Smooth muscle cell (in vitro differentiated cells): Measurements from ENCODE around the gene MRTFB. TPM values are rescaled to one million over a fixed set of nuclear protein-coding genes. Genes with fewer than 3 reads are reported as not detected.

Experiments used
- DNase-seq: peaks from one replicate; lab custom pipeline; 2025; ENCODE audit not compliant: unreplicated experiment; lab: John Stamatoyannopoulos, UW
- H2AFZ ChIP-seq: fragments of 200-600 bp; sonication (generic); 2 replicates; pipeline ENCODE4 v1.6.0; 2016; ENCODE audit warnings: antibody characterized with exemption, low read depth, mild to moderate bottlenecking
- H3F3A ChIP-seq: fragments of 200-600 bp; sonication (generic); 2 replicates; pipeline ENCODE4 v1.6.0; 2017; ENCODE audit warnings: antibody characterized with exemption, low read depth
- H3K27ac ChIP-seq: fragments of 200-600 bp; sonication (generic); 2 replicates; pipeline ENCODE4 v1.5.1; 2016; ENCODE audit warnings: low read depth, mild to moderate bottlenecking
- H3K27me3 ChIP-seq: fragments of 200-600 bp; sonication (generic); 2 replicates; pipeline ENCODE4 v1.6.1; 2016; ENCODE audit warnings: low read depth, mild to moderate bottlenecking
- H3K36me3 ChIP-seq: fragments of 200-600 bp; sonication (generic); 2 replicates; pipeline ENCODE4 v1.5.1; 2016; ENCODE audit warnings: low read depth
- H3K4me1 ChIP-seq: fragments of 200-600 bp; sonication (generic); 2 replicates; pipeline ENCODE4 v1.5.1; 2016; ENCODE audit warnings: low read depth
- H3K4me2 ChIP-seq: fragments of 200-600 bp; sonication (generic); 2 replicates; pipeline ENCODE4 v1.6.0; 2016; ENCODE audit warnings: mild to moderate bottlenecking
- H3K4me3 ChIP-seq: fragments of 200-600 bp; sonication (generic); 2 replicates; pipeline ENCODE4 v1.5.1; 2016; ENCODE audit warnings: mild to moderate bottlenecking
- H3K79me2 ChIP-seq: fragments of 200-600 bp; sonication (generic); 2 replicates; pipeline ENCODE4 v1.6.0; 2016; ENCODE audit warnings: low read depth, mild to moderate bottlenecking
- H3K9ac ChIP-seq: fragments of 200-600 bp; sonication (generic); 2 replicates; pipeline ENCODE4 v1.6.0; 2016; ENCODE audit warnings: low read depth
- H3K9me3 ChIP-seq: fragments of 200-600 bp; sonication (generic); replicated peaks from 2 replicates; pipeline ENCODE4 v1.5.1; 2016; ENCODE audit warnings: low read depth
- H4K20me1 ChIP-seq: fragments of 200-600 bp; sonication (generic); 2 replicates; pipeline ENCODE4 v1.6.0; 2016; ENCODE audit warnings: low read depth
- CTCF ChIP-seq: fragments of 200-600 bp; sonication (generic); IDR thresholded peaks from 2 replicates; pipeline ENCODE4 v1.5.1; 2017; ENCODE audit warnings: borderline replicate concordance, mild to moderate bottlenecking, antibody characterized with exemption; ENCODE audit not compliant: insufficient read depth, poor library complexity, severe bottlenecking
- WGBS: methylation state at CpG from one replicate; pipeline ENCODE4 v1.1.7; 2016; ENCODE audit warnings: low lambda C conversion rate; 5-methylcytosine and 5-hydroxymethylcytosine counted together
- polyA plus RNA-seq: library from polyadenylated mRNA; unstranded; fragments of >200 nt; fragmentation: Nextera tagmentation; extraction: Ambion mirVana; gene quantifications from 2 replicates; pipeline ENCODE4 v1.2.1, GENCODE V29; 2016
- total RNA-seq: library from RNA; depleted of rRNA; stranded (reverse); fragments of >200 nt; gene quantifications from 2 replicates; pipeline ENCODE4 v1.2.3, GENCODE V29; 2014

MRTFB gene
- total and polyA plus RNA-seq, 2 experiments from 2014 or later = 6.8 to 22.6 TPM

GRCh38 chr16:14286368-14287230, 215.5 kb downstream of the MRTFB start:
- DNase-seq = no peak
- no peaks in the 10 kb centered on the region for H3K79me2 ChIP-seq
- peak overlapping the region; percentile 75 for H2AFZ ChIP-seq
- WGBS = 27% methylated on average over 31 of the region's 31 CpGs
- peaks cover 7% of the 10 kb centered on the region for H3F3A ChIP-seq
- H3K36me3 ChIP-seq = no peaks in the 10 kb centered on the region
- H3K9me3 ChIP-seq = no peaks in the 10 kb centered on the region
- no peaks in the 10 kb centered on the region for H4K20me1 ChIP-seq
- H3K4me3 ChIP-seq = peak overlapping the region; percentile 95
- no peaks in the 10 kb centered on the region for H3K27me3 ChIP-seq
- no peak overlapping the region for H3K9ac ChIP-seq
- TF ChIP-seq CTCF = no peak
- H3K4me2 ChIP-seq = peak overlapping the region; percentile 66
- H3K4me1 ChIP-seq = peaks cover 6% of the 10 kb centered on the region
- H3K27ac ChIP-seq = no peak overlapping the region

- TF ChIP-seq CTCF = peak; percentile 36
- no peaks in the 10 kb centered on the region for H3K36me3 ChIP-seq
- no peaks in the 10 kb centered on the region for H4K20me1 ChIP-seq
- WGBS = 47% methylated on average over 9 of the region's 9 CpGs
- no peak overlapping the region for H3K4me3 ChIP-seq
- H3K9me3 ChIP-seq = no peaks in the 10 kb centered on the region
- H3K4me2 ChIP-seq = no peak overlapping the region
- no peak for DNase-seq
- no peak overlapping the region for H3K9ac ChIP-seq
- no peaks in the 10 kb centered on the region for H3K79me2 ChIP-seq
- peaks cover 7% of the 10 kb centered on the region for H3F3A ChIP-seq
- no peak overlapping the region for H2AFZ ChIP-seq
- H3K27ac ChIP-seq = no peak overlapping the region
- H3K4me1 ChIP-seq = peaks cover under 1% of the 10 kb centered on the region
- no peaks in the 10 kb centered on the region for H3K27me3 ChIP-seq
Observed at GRCh38 chr16:14289692-14290340, 218.7 kb downstream of the MRTFB start.

- Histone ChIP-seq H3K36me3 (no peaks in the 10 kb centered on the region), H2AFZ (no peak overlapping the region), H3K27me3 (no peaks in the 10 kb centered on the region), H4K20me1 (no peaks in the 10 kb centered on the region), H3K9me3 (no peaks in the 10 kb centered on the region), H3K4me3 (no peak overlapping the region), H3K27ac (no peak overlapping the region), H3F3A (peaks cover 7% of the 10 kb centered on the region), H3K9ac (no peak overlapping the region), H3K79me2 (no peaks in the 10 kb centered on the region), H3K4me2 (no peak overlapping the region), H3K4me1 (no peaks in the 10 kb centered on the region)
- 89% methylated on average over 8 of the region's 8 CpGs for WGBS
- no peak for TF ChIP-seq CTCF
- no peak for DNase-seq
Observed at GRCh38 chr16:14291286-14291685, 220.2 kb downstream of the MRTFB start.
